HG03575 (cell line): ENCODE measurements around the gene COL18A1.
"Not testable (repeated sequence)": the region's sequence is repeated elsewhere in the genome, so short reads cannot be mapped to it uniquely, and the experiment has no call there.

ENCODE experiments used
- ATAC-seq: cut with Tn5 transposase; IDR thresholded peaks from one replicate; pipeline ENCODE4 v1.9.1; 2021; ENCODE audit not compliant: unreplicated experiment, insufficient number of reproducible peaks, low FRiP score; ENCODE audit errors: extremely low read depth

Gene COL18A1

GRCh38 chr21:45404730-45405270 lies at the start of gene COL18A1:
Gene COL18A1, plus strand, starts transcription at chr21:45405165. Its CDS starts 66 bp downstream, at chr21:45405231.
- ATAC-seq = no peak

GRCh38 chr21:45355573-45355972 lies 49.4 kb upstream of the COL18A1 start:
- ATAC-seq = no peak

DNA sequence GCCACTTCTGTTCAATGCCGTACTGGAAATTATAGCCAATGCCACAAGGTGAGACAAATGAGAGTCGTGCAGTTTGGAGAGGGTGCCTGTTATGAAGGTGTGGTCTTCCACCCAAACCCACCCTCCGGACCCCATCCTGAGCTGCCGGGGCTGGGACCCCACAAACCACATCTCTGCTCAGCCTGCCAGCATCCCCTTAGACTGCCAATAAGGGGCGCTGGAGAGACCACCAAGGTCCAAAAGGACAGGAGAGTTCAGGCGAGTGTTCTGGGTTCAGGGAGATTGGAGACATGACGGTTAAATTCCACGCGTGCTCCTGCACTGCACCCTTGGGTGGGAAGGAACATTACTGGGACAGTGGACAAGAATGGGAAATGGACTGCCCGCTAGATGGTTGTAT lies 48.7 kb upstream of the COL18A1 start:
- ATAC-seq = no peak

- ATAC-seq = no peak
Observed at GRCh38 chr21:45356653-45357435, 48.1 kb upstream of the COL18A1 start.

- no peak for ATAC-seq
Observed at GRCh38 chr21:45357436-45358260, 47.3 kb upstream of the COL18A1 start.

GRCh38 chr21:45358261-45358670 lies 46.7 kb upstream of the COL18A1 start:
- no peak for ATAC-seq

DNA sequence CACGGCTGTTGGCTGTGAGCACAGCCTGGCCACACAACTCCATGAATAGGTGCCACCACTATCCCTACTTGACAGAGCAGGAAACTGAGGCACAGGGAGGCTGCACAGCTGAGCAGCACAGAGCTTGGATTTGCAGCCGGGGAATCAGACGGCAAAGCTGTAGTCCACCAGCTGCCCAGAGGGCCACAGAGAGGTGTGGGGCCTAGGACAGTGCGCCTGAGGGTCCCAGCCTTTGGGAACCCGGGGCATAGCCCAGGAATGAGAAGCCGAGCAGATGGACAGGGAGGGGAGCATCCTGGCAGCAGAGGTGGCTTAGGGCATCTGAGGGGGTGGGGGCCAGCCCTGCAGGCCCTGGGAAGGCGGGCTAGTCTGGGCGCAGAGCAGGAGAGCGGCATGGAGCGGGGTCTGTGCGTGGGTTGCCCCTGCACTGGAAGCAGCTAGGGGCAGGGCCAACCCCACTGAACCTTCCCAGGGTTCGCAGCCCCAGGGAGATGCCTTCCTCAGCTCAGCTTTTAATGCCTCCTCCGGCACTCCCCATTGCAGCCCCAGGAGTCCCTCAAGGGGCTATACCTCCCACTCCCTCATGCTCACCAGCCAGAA lies 46.2 kb upstream of the COL18A1 start:
- ATAC-seq = no peak

DNA sequence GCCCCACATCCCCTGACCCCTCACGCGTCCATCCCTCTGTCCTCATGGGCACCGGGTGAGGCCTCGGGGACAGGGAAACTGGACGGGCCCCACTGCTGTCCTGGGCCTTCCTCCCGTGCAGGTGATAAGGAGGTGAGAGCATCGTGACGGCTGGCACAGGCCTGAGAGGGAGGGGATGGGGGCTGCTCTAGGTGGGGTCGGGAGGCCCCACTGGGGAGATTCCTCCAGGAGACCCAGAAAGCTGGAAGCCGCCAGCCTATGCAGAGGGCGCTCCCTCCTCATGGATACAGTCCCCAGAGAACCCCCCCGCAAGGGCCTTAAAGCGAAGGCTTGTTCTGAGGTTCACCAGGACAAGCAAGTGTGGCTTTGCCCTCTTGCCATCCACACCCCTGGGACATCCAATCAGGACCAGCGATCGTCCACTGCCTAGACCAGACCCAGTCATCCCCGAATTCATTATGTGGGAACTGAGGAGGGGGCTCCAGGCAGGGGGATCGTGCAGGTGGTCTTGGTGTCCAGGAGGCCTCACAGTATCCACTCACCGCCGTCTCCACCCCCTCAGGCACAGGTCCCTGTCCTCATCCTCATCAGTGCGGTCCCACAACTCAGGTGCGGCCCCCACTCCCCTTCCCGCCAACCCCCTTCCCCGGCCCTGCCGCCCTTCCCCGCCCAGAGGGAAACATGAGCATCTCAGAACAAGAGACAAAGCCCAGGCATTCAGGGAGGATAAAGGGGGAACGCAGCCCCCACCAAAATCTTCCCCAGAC lies 45.3 kb upstream of the COL18A1 start:
- ATAC-seq = no peak

DNA sequence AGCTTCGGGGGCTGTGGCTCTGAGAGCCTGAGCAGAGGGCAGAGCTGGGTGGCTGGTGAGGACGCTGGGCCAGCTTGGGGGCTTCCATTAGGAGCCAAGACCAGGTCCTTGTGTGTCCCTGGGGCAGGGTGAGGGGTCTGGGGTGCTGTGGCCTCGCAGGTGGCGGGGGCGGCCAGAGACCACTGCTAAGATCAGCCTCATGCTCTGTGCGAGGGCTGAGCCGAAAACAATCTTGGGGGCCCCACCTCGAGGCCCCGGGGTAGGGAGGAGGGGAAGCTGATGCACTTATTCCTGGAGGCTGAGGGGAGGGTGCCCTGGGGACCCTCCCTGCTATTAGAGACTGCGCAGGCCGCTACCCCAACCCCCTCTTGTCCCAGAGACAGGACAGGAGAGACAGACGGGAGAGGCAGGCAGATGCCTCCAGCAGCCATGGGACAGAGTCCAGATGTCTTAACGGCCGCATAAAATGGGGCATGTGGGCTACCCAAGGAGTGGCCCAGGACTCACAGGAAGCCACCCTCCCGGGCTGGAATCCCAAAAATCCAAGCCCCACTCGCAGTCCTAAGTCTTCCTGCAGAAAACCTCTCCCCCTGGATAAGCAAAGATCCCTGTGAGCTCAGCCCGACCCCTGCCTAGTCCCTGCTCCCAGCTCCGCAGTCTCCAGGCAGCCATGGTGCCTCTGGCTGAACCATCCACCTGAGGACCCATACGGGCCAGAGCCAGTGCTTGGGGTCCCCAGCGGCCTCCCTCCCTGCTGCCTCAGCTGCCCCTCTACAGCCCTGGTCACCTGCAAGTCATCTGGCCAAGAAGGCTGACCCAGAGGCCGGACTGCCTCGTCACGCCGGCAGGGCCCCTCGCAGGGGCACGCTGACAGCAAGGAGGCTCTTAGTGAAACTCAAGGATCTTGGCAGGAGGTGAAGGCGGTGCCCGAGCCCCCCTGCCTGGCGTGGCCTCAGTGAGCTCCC lies 43.6 kb upstream of the COL18A1 start:
- no peak for ATAC-seq

- no peak for ATAC-seq
Observed at GRCh38 chr21:45362077-45362747, 42.8 kb upstream of the COL18A1 start.

GRCh38 chr21:45362748-45363145 lies 42.2 kb upstream of the COL18A1 start:
- ATAC-seq = no peak

DNA sequence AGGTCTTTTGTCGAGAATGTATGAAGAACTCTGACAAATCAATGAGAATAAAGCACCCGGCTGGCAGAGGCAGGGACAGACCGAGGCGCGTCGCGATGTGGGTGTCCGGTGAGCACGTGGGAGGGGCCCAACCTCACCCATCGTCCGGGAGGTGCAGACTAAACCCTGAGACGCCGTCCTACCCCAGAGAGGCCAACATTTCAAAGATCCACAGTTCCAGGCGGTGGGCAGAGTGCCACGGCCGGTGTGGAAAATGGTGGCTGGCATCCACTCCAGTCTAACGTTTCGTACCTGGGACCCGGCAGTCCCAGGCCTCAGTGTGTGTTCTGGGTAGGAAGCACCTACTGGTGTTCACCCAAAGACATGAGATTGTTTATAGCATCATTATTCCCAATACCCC lies 41.7 kb upstream of the COL18A1 start:
- ATAC-seq = not testable (repeated sequence)

DNA sequence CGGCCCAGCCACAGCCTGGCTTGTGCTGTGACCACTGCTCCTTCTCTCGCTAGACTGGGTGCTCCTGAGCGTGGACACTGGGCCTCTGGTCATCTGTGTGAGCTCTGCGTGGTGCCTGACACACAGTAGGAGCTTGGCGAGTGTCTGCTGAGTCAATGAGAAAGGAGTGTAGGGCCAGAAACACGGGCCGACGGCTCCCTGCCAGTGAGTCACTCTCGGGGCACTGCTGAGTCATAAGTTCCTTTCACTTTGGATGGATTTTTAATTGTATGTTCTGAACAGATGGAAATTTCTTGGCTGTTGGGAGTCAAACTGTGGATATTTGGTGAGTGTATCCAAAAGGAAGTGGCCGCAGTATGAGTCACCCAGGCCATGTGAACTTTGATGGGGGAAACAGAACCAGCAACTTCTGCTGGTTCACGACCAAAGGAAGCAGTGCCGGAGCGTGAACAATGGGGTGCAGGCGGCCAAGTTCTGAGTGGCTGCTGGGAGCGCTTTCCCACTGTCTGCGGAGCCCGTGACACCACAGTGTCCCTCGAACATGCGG lies 41.0 kb upstream of the COL18A1 start:
- no peak for ATAC-seq

DNA sequence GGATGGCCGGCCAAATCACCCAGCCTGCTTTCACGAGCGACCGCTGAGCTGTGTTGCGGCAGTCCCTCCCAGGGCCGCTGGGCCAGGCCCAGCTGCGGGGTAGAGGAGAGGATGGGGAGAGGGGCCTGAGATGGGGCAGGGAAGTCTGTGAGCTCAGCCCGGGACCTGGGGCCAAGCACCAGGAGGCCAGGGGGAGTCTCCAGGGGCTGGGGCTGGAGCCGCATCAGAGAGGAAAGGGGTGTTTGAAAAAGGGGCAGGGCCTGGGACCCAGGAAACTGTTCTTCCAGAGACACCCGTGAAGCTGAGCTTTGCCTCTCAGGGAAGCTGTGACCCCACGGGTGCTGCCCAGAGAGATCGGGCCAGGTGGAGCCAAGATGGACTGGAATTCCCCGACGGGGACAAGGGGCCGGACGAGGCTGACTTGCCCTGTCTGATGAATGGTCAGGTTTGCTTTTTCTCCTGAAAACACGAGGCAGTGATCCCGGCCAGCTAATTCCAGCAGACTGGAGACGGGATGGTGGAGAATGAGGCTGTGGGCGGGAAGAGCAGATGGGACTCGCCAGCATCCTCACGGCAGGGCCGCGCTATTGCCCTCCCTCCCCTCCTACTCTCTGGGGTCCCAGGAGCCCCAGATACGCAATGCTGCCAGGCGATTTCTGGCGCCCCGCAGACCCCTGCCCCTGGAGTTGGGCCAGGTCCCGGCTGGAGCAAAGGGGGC lies 40.3 kb upstream of the COL18A1 start:
- no peak for ATAC-seq

- no peak for ATAC-seq
Observed at GRCh38 chr21:45365186-45365607, 39.8 kb upstream of the COL18A1 start.

DNA sequence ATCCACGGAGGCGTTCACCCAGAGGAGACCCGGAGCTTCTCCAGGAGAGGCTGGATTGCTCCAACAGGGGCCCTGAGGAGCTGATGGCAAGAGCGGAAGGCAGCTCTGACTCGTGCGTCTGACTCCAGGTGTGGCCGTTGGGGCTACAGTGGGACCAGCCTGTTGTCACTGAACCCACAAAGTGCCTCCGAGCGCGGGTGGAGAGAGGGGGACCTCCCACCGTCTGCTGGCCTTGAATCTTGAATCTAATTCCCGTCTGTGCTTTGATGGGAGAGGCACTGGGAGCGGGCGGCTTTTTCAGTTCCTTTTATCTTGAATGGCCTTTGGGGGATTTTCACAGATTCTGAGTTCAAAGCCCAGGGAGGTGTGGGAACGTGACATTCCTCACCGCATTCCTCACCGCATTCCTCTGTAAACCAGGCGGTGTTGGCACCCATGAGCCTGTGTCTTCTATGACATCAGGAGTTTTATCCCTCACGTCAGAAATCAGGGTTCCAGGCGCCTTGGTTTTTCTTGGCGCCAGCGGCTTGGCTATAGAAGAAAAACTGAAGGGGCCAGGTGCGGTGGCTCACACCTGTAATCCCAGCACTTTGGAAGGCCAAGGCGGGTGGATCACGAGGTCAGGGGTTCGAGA lies 39.2 kb upstream of the COL18A1 start:
- ATAC-seq = no peak
